Activated CD8-positive, alpha-beta memory T cell treated with anti-CD3 and anti-CD28 coated beads for 24 hours (primary cell): ENCODE data around the gene MCU.
"Not testable (repeated sequence)": the region's sequence is repeated elsewhere in the genome, so short reads cannot be mapped to it uniquely, and the experiment has no call there.

Experiments used
- DNase-seq: peaks from one replicate; pipeline ENCODE4 v3.0.0-alpha.2; 2020

Gene MCU

DNA sequence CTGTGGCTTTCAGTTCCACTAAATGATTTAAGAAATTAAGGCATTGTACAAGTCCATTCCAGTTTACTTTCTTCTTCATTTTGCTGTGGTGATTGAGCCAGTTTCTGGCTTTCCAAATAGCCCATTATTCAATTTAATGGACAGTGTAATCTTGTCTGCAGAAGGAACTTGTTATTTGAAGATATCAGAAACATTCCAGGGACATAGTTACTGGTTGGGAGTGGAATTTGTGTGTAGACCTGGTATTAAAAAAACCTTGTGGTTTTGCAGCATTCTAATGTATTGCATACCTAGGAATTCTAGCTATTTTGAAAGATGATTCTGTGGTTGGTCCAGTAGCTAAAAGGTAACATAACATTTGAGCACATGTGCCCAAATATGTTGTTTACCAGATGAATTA, 72.2 kb downstream of the MCU start:
- DNase-seq = no peak

DNA sequence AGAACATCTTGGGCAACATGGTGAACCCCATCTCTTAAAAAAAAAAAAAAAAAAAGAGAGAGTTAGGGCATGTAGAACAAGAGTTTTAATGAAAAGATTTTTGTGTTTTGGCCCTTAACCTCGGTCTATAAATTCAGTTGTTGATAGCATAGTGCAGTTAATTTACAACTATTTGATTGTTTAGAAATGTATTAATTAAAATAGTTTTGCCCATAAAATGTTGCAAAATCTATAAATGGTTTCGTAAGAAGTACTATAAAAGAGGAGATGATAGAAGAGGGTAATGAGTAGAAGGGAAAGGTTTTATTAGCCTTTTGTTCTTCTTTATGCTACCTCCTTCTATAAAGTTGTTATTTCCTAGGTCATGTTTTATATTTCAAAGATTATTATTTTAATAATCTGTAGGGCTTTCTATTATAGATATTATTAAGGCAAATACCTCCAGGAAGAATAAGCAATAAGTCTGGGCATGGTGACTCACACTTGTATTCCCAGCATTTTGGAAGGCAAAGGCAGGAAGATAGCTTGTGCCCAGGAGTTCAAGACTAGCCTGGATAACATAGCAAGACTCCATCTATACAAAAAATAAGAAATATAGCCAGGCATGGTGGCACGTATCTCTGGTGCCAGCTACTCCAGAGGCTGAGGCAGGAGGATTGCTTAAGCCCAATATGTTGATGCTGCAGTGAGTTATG, 73.3 kb downstream of the MCU start:
- DNase-seq = no peak

DNA sequence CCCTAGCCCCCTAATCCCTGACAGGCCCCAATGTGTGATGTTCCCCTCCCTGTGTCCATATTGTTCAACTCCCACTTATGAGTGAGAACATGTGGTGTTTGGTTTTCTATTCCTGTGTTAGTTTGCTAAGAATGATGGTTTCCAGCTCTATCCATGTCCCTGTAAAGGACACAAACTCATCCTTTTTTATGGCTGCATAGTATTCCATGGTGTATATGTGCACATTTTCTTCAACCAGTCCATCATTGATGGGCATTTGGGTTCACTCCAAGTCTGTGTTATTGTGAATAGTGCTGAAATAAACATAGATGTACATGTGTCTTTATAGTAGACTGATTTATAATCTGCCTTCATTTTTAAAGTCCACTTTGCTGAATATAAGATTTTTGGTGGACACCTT, 79.3 kb downstream of the MCU start:
- not testable (repeated sequence) for DNase-seq

DNA sequence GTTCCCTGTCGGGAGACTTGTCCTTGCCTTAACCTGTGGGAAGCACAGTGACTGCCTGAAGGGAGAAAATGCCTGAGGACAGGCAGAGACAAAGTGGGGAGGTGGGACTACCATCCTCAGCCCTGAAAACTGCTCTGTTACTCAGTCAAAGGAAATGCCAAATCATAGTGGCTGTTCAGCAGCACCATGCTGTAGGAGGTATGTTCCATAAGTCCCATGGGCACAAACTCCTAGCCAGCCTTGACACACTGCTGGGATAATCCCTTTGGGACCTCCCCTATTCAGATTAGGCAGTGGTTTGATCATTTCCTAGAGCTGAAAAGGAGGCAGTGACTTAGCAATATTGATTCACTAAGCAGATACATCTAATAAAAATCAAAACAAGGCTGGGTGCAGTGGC, 80.1 kb downstream of the MCU start:
- DNase-seq = no peak

DNA sequence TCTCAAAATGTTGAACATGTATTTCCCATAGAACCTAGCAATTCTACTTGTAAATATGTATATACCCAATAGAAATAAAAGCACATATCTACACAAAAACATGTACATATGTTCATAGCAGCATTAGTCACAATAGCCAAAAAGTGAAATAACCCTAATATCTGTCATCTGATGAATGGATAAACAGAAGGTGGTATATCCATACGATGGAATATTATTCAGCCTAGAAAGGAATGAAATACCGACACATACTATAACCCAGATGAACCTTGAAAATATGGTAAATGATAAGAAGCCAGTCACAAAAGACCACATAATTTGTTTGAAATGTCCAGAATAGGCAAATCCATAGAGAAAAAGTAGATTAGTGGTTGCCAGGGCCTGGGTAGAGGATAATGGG, 87.9 kb downstream of the MCU start:
- no peak for DNase-seq

DNA sequence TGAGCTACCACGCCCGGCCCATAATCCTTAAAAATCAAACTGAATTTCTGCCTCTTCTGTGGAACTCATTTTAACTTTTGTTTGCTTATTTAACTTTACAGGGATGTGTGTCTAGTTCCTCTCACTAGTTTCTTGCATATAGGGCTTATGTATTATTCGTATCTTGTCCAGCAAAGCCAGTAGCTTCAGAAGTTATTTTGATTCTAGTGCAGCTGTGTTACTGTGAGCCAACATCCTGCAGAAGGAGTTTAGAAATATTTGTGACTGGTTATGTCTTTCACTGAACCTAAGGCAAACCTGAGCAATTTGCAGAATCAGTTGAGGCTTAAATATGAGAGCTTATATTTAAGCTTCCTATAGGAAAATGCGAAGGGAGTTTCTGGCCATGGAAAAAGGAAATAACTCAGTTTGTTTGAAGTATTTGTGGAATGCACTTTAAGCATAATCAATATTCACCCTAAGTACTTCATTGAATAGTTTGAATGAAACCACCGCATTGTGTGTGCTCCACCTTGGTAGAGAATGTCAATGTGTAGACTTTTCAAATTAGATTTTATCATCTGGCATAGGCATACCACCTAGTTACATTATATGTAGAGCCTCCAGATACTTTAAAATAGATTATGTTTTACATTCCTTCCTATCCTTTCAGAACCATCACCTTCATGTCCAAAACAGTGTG, 90.8 kb downstream of the MCU start:
- DNase-seq = no peak

DNA sequence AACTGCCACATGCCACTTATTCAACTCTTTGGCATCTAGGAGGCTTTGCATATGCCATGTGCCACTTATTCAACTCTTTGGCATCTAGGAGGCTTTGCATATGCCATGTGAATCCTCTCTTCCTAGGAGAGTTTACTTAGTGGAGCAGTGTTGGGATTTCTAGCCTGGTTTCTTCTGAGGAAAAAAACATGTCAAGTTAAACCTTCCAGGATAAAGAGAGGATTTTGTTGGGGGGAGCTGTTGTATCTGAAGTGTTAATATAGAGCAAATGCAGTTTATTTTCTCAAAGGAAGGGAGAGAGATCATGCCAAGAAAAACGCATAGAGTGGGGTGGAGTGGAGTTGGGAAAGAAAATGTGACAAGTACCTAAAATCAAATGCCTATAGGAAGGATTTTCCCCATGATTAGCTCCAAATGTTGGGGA, 91.5 kb downstream of the MCU start:
- DNase-seq = no peak

DNA sequence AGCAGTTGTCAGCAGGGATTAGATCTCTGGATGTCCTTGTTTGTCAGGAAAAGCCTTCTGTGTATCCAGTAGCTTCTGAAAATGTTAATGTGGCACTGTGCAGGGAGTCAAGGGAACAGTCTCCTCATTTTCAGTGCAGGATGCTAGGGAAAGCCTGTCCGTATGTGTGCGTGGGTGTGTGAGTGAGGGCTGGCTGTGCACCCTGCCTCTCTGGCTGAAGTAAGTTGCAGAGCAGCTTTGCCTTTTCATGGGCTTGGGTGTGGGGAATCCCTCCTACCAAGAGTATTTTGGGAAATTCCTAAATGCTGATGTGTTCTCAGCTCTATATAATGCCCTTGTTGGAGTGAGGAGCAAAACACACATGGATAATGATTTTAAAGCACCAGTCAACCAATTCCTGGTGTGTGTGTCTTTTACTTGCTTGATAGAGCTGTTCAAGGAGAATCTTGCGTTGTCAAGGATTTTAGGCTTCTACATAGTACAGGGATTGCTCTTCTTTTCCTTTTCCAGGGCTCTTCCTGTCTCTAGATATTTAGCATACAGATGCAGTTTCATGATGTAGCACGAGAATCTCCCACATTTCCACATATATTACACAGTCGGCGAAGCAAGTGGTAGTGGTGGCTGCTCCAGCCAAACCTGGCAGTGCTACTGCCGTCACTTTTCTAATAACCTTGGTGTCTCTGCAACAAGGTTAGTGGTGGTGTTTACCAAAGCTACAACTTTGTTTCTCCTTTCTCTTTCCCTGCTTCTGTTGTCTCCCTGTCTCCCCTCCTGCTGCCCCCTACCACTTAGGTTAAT, 92.8 kb downstream of the MCU start:
- DNase-seq = no peak

DNA sequence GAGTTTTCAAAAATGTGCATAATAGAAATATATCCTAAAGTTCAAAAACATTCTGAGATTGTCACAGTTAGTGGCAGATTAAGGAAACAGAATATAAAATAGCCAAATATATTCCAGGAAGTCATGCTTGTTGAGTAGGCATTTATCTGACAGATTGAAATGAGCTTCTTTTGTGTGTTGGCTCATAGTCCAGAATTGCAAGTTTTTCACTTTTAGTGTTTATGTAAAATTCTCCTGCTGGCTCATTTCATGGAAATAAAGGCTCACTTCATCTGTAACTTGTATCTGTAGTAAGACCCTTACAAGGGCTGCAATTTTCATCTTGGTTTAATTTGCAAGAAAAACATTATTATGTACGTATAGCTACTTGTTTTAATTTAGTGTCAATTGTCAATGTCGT, 93.5 kb downstream of the MCU start:
- no peak for DNase-seq

DNA sequence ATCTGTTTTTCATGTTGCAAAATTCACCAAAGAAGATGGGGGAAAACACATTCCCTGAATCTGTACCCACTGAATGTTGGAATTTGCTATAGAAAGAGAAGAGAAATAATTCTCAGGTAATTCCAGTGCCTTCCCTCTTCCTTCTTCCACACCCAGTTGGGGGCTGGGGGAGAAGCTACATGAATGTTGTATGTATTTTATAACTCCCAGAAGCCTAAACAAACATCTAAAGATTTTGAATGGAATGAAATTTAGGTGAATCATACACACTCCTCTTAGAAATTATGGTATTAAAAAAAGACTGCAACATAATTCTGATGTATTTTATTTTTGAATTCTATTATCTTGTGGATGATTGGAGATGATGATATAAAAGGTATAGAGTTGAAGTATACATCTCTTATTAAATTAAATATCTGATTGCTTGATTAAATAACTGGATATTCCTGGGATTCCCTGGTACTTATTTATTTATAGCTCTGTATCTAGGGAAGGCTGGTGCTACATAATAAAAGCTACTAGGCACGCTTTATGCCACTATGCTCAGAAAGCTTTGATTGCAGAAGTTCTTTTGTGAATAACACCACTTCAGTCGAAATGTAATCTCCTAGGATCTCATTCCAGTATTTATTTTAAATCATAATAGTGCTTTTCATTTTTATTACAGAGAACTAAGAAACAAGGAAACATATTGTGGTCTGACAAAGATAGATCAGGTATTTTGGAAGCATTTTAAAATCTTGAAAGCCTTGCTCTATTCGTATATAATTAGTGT, 98.5 kb downstream of the MCU start:
- DNase-seq = no peak

DNA sequence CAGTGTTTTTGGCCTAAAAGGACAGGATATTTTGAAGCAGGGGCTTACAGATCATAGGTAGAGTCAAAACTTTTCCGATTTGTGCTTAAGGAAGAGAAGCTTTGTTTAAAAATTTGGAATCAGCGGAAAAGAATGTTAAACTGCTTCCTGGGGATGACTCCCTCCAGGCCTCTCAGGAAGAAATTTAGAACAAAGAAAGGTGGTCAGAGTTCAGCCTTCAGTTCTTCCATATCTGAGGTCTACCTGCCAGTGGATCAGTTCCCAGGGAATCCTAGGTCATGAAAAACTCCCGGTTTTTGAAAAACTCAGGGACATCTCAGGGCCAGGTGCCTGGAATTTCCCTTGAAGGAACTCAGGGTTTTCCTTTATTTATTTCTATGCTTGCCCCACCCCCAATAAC, 100.3 kb downstream of the MCU start:
- no peak for DNase-seq

DNA sequence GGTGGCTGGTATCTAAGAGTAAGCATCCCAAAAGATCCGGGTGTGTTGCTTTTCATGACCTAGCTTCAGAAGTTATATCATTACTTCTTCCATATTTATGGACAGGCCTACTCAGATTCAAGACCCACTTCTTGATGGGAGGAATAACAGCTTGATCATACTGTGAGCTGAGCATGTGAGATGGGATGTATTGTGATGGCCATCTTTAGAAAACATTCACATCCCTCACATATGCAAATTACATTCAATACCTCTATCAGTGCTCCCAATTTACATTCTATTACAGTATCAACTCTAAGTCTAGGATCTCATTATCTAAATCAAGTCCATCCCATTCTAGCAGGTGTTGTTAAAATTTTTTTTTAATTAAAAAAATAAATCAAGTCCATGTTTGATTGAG, 101.8 kb downstream of the MCU start:
- DNase-seq = no peak

DNA sequence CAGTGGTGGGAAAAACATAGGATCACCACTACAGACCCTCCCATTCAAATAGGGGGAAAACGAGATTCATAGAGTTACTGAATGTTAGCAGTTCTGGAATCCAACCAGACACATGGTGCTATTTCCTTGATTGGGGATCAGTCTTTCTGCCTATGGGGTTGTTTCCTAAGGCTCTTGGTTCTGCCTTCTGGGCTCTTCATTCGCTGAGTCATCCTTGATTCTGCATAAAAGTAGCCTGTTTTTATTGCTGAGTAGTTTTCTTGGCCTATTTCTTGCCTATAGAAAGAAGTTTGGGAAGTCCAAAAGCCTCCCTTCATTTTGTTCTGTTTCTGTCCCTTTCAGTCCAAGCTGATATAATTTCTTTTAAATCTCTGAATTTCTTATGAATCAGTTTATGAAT, 102.3 kb downstream of the MCU start:
- no peak for DNase-seq

DNA sequence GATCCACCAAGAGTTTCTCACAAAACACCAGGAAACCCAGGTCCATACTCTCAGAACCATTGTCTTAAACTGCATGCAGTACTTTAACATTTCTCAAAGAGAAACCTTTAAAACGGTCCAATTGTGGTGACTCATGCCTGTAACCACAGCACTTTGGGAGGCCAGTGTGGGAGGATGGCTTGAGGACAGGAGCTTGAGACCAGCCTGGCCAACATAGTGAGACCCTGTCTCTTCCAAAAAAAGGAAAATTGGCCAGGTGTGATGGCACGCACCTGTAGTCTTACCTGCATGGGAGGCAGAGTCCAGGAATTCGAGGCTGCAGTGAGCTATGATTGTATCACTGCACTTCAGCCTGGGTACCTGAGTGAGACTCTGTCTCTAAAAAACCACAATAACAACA, 104.1 kb downstream of the MCU start:
- DNase-seq = no peak

DNA sequence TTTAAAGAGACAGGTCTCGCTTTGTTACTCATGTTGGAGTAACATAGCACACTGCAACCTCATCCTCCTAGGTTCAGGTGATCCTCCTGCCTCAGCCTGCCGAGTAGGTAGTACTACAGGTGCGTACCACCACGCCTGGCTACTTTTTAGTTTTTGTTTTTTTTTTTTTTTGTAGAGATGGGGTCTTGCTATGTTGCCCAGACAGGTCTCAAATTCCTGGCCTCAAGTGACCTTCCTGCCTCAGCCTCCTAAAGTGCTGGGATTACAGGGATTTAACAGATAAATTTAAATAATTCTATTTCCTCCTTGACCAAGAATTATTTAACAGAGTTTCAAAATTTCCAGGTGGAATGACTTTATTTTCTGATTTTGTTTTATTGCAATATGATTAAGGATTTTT, 104.6 kb downstream of the MCU start:
- DNase-seq = no peak

DNA sequence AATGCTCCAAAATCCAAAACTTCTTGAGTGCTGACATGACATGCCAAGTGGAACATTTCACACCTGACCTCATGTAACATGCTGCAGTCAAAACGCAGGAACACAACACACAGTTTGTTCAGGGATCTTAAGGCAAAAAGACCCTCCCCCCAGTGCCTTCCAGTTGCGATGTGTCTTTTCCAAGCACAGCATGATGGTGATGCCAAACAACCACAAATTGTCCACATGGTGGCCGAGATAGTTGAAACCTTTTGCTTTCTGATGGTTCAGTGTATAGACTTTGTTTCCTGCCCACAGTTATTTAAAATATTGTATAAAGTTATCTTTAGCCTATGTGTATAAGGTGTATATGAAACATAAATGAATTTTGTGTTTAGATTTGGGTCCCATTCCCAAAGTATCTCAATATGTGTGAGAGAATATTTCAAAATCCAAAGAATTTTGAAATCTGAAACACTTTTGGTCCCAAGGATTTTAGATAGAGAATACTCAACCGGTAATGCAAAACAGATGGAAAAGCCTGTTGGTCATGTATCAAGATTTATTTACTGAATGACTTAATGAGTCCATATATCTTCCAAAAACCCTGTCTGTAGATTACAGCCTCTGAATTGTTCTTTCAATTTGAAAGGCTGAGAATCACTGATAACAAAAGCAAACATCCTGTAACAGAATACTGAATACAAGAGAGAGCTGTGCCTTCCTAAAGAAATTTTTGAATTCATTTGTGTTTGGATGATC, 108.2 kb downstream of the MCU start:
- DNase-seq = no peak

DNA sequence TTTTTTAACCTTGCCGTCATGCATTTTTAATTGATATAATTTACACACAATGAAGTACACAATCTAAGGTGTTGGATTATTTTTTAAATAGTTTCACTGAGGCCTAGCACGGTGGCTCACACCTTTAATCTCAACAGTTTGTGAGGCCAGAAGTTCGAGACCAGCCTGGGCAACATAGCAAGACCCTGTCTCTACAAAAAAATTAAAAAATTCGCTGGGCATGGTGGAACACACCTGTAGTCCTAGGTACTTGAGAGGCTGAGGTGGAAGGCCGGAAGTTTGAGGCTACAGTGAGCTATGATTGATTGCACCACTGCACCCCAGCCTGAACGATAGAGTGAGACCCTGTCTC, 108.8 kb downstream of the MCU start:
- no peak for DNase-seq

DNA sequence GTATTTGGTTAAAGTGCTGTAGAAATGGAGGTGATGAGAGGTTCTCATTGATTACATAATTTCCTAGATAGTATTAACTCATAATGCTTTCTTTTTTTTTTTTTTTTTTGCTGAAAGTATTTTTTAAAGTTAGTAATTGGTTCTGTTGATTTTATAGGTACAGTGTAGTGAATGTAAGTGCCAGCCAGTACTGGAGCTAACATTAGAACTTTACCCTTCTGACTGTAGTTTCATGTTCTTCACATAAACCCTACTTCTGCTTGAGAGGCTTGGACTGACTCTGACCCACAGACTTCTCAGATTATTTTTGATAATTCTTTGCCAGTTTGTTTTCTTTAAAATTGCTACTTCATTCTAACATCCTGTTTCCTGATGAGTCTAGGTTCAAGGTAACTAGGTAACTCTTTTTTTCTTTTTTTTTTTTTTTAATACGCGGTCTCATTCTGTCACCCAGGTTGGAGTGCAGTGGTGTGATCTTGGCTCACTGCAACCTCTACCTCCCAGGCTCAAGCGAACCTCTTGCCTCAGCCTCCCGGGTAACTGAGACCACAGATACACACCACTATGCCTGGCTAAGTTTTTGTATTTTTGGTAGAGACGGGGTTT, 109.4 kb downstream of the MCU start:
- DNase-seq = no peak

DNA sequence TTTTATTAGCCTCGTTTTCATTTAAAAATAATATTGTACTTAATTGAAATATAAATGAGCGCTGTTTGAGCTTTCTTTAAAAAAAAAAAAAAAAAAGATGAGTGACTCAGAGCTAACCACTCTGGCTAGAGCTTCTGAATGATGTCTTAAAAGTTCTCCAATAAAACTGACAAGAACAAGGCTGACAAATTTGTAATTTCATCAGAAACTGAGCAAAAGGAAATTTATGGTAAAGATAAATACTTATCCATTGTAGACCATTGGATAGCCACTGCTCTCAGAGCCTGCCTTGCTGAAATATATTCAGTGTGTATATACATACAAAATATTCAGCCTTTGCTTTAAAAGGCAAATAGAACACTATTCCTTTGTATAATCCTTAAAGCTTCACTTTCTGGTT, 110.4 kb downstream of the MCU start:
- DNase-seq = no peak

DNA sequence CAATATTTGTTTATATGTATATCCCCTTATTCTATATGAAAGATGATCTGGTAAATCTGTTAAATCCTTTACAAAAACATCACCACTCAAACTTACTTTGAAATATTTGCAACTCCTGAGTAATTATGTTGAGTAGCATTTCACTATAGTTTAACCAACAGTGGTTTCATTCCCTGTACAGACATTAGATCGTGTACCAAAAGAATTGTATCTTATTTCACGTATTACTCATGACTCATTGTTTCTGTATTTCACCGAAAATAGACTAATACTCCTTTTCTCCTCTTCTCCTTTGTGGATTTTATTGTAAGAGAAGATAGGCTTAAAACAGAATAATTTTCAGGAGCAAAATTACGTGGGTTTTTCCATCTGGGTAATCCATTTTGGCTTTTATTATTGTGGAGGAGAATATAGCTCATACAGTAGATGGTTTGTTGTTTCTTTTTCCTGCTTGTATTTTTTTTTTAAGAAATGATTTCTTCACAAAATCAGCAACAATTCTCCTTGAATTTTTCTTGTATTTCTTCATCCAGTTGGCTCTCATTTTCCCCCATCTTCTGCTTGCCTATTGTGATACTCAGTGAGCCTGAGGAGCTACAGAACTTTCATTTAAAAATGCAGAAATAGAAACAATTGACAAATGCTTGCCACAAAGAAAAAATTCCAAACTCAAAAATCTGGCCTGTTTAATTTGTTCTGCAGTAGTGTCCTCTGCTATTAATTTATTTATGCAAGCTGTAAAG, 111.0 kb downstream of the MCU start:
- no peak for DNase-seq

DNA sequence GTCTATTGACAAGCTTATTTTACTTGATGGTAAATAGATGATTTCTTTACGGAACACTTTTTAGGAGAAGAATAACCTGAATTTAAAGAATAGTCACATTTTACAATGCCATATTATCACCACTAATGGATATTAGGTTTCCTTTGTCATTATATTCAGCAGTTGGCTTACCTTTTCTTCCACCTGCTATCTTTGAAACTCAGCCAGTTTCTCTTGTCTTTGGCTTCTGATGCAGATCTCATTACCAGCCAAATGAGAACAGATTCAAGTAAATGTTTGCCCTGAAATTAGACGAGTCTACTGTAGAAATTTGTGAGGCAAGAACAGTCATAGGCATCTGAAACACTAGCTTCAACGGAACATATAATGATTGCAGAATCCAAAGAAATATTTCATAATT, 116.1 kb downstream of the MCU start:
- DNase-seq = no peak

DNA sequence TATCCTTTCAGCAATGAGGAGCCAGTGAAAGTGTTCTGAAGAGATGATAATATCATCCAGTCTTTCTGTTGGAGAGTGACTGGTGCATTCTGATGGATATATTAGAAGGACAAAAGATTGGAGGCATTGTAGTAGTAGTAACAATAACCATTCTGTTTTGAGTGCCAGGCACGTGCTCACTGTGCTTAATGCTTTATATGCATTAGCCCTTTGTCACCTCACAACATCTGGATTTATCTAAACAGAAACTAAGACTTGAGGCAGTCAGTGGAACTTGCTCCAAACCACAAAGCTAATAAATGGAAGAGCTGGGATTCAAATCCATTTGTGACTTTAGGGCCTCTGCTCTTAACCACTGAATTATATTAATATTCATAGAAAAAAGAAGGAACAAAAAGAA, 117.1 kb downstream of the MCU start:
- DNase-seq = no peak
